Middle frontal gyrus (tissue), 1 donor: ENCODE data around the gene BCAM.

ENCODE experiments used
- DNase-seq: peaks from one replicate; pipeline ENCODE4 v3.0.0-alpha.2; 2015; ENCODE audit warnings: low spot score; ENCODE audit errors: extremely low spot score

The BCAM gene

DNA sequence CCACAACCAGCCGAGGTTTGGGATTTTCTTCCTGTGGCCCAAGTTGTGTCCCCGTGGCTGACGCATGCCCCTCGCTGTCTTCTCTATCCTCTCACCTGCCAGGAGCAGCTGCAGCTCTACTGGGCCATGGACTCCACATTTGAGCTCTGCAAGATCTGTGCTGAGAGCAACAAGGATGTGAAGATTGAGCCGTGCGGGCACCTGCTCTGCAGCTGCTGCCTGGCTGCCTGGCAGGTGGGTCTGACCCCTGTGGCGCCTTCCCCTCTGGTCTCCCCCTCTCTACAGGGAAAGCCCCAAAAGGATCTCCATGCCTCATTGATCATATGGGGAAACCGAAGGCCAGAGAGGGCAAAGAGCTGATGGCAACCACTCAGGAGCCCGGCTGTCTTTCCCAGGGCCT is 16.6 kb upstream of the BCAM start:
- no peak for DNase-seq

DNA sequence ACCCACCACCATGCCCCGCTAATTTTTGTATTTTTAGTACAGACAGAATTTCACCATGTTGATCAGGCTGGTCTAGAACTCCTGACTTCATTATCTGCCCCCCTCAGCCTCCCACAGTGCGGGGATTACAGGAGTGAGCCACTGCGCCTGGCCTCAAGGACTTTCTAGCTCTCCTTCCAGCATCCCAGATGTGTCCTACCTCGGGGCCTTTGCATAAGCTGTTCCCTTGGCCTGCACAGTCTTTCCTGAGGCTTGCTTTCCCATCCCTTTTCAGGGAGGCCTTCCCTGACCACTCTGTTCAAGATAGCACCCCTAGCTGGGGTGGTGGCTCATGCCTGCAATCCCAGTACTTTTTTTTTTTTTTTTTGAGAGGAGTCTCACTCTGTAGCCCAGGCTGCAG is 14.3 kb upstream of the BCAM start:
- DNase-seq: no peak

DNA sequence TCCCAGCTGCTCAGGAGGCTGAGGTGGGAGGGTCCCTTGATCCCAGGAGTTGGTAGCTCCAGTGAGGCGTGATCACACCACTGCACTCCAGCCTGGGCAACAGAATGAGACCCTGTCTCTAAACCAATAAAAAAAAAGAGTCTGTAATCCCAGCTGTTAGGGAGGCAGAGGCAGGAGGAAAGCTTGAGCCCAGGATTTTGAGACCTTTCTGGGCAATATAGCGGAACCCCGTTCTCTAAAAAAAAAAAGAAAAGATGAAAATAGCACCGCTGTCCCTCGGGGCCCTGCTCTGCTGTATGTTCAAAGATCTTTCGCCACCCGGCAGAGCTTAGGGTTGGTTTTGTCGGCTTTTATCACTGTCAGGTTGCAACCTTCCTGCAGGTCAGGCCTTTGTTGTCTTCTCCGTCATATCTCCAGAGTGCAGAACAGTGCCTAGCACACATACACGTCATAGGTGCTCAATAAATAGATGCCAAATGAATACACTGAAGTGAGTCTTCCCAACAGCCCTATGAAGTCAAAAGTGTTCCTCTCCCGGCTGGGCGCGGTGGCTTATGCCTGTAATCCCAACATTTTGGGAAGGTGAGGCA is 13.4 kb upstream of the BCAM start:
- DNase-seq: no peak

DNA sequence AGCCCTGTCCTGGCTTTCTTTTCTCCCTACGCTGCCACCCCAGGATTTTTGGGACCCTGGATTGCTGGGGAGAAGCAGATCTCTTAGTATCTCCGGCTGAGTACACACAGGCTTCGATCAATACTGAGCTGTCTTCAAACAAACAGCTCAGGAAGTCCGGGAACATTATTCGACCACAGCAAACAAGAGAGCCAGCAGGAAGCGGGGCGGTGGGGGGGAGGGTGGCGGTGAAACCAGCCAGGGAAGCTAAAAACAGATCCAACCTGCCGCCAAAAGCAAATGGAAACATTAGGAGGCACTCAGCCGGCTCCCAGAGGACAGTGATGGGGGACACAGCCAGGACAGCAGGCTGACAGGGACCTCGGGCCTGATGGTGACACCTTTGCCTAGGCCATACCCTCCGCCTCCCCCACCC is 12.2 kb upstream of the BCAM start:
- DNase-seq: no peak

DNA sequence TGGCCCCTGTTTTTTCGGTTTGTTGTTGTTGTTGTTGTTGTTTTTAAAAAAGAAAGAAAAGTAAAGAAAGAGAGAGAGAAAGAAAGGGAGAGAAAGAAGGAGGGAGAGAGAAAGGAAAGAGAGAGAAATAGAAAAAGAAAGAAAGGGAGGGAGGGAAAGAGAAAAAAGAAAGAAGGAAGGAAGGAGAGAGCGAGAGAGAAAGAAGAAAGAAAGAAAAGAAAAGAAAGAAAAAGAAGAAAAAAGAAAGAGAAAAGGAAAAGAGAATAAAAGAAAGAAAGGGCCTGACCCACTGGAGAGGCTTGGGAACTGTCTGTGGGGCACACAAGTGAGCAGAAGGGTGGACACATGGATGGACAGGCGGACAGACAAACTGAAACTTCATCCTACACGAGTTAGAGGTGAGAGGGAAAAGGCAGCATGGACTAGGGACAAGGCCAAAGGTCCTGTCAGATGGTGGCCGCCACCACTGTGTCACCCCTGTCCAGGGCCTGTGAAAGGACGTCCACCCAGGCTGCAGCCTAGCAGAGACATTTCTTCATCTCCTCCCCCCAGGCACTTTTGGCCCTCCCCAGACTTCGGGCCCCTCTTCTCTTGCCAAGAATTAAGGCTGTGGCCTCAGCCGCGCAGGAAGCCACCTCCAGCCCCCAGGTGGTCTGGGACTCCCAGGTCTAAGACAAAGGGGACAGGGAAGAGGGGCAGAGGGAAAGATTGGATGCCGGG is 9.1 kb upstream of the BCAM start:
- DNase-seq: no peak

DNA sequence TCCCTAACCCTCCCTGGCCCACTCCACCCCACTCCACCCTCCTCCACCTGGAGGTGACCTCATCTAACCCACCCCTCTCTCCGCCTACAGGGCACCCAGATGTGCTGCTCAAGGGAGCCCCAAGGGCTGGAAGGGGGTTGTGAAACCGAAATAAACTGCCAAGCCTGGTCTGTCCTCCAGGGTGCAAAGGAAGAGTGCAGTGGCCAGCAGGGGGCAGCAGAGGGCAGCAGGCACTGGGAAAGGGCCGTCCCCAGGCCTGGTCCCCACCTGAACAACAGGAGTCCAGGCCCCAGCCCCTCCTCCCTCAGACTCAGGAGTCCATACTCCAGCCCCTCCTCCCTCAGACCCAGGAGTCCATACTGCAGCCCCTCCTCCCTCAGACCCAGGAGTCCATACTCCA is 8.4 kb upstream of the BCAM start:
- DNase-seq: no peak

DNA sequence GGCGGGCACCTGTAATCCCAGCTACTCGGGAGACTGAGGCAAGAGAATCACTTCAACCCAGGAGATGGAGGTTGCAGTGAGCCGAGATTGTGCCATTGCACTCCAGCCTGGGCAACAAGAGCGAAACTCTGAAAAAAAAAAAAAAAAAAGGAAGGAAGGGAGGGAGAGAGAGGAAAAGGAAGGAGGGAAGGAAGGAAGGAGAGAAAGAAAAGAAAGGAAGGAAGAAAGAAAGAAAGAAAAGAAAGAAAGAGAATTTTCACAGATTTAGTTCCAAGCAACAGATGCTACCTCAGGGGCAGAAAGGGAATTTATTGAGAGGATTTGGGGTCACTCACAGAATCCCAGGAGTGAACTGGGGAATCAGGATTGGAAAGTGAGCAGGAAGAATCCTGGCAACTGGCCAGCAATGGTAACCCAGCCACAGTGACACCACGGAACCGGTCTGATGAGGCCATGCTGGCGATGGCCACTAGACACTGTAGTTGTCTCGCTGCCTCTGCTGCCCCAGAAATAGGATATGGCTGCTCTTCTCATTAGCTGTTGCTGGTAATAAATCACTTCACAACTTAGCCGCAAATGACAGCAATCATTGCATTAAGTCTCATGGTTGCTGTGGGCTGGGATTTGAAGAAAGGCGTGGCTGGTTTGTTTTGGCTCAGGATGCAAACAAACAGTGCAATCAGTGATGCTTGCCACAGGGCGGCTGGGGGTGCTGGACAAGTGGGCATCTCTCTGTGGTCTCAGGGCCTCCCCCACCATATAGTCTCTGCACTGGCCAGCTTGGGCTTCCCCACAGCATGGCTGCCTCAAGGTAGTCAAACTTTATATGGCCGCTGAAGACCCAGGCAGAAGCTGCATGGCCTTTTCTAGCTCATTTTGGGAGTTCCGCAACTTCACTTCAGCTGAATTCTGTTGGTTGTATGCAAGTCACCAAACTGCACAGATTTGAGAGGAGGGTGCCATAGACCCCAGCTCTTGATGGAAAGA is 5.2 kb upstream of the BCAM start:
- DNase-seq: no peak

DNA sequence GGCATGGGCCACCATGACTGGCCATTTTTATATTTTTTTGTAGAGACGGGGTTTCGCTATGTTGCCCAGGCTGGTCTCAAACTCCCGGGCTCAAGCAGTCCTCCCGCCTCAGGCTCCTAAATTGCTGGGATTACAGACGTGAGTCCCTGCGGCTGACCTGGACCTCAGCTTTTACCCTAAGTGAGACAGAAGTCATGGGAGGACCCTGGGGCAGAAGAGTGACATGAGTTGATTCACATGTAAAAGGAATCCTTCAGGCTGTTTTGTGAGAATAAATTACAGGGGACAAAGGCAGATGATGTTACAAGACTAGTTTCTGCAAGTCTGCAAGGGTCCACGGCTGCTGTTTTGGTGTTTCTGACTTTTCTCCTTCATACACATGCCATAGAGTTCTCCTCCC is 2.6 kb upstream of the BCAM start:
- DNase-seq: no peak

DNA sequence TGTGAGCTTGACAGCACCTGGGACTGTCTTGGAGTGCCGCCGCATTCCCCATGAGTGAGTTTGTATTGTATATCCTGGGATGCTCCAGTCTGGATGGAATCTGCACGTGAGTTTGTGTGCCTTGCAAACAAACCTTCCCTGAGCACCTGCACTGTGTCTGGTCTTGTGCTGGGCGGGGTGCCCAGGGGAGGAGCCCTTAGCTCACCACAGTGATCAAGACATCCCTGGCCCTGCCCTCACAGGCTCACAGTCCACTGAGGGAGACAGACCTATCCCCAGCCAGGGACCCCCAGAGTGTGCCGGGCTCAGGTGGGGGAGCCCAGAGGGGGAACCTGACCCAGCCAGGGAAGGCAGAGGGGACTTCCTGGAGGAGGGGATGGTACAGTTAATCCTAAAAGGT is 1.7 kb upstream of the BCAM start:
- DNase-seq: no peak

DNA sequence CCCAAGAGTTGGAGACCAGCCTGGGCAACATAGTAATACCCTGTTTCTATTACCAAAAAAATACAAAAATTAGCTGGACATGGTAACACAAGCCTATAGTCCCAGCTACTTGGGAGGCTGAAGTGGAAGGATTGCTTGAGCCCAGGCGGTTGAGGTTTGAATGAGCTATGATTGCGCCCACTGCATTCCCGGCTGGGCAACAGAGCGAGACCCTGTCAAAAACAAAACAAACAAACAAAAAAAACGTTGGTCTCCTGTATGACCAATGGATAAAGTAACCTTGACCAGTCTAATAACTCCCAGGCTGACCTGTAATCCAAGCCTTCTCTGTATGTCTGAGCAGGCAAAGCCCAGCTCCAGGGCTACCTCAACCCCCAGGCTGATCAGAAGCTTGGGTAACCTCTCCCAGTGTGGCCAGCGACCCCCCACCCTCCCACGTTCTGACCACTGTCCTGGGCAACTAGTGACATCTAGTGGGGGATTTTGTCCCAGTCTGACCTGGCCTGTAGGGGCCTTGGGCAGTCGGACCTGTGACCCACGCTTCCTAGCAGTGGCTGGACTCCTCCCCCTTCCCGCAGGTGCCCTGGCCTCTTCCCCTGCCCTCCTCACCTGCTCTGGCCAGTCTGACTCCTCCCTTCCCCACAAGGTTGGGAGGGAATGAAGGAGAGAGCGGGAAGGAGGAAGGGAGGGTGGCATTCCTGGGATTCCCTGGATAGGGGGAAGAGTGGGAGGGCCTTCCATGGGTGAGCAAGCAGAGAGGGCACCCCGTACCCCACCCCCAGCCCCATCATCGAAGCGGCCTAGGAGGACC is 1.0 kb upstream of the BCAM start:
- DNase-seq: no peak

DNA sequence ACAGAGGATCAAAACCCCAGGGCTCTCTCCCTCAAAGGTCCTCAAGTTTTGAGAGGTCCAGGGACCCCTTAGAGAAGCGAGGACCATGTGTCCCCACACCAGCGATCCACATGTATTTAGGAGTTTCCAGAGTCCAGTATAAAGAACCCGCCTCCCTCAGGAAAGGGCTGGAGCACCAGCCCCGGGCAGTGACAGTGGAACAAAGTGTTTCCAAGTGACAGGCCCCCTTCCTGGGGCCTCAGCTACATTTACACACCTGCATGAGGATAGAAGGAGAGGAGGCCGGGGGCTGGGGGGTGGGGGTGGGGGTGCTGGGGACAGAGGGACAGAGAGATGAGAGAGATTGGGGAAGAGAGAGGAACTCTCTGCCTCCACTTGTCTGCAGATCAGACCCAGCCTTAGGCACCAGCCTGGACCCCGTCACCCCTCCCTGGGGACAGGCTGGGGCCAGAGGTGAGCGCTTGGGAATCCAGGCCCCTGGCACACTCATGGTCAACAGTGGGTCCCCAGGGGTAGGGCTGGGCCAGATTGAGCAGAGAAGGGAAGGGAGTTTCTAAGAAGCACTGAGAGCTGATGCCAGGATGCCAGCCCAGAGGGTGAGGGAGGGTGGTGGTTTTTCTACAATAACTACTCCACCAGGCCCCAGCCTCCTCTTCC is 802 bp downstream of the BCAM start:
- no peak for DNase-seq

DNA sequence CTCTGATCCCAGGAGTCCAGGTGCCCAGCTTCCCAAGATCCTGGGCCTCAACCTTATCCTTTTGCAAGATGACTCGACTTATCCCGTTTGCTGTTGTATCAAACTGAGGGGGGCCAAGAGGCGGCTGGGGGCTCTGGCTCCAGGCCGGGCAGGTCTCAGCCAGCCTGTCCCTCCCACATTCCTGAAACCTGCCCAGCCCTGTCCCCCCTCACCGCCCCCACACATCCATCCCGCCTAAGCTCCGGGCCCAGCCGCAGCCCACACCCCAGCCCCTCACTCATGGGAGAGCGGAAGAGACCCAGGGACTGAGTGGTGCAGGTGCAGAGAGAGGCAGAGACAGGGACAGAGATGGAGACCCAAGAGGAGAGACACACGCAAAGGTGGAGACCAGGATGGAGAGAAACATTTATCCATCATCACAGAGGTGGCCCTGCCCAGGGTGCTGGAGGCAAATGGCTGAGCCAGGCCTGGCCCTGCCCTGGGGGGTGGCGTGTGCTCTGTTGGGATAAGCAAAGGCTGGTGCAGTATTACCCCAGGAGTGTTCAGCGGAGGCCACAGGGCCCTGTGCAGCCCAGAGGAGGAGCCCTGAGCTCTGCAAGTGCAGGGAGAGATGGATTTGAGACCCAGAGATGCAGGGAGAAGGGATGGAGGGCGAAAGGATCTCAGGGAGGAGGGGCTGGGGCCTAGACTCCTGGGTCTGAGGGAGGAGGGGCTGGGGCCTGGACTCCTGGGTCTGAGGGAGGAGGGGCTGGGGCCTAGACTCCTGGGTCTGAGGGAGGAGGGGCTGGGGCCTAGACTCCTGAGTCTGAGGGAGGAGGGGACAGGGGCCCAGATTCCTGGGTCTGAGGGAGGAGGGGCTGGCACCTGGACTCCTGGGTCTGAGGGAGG is 1.6 kb downstream of the BCAM start:
- no peak for DNase-seq

DNA sequence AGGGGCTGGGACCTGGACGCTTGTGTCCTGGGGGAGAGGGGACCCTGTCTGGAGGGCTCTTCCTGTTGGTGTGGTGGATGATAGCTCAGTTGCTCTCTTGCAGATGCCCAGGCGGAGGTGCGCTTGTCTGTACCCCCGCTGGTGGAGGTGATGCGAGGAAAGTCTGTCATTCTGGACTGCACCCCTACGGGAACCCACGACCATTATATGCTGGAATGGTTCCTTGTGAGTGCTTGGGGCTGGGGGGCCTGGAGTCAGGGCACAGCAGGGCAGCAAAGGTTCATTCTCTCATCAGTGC is 2.2 kb downstream of the BCAM start:
- no peak for DNase-seq

DNA sequence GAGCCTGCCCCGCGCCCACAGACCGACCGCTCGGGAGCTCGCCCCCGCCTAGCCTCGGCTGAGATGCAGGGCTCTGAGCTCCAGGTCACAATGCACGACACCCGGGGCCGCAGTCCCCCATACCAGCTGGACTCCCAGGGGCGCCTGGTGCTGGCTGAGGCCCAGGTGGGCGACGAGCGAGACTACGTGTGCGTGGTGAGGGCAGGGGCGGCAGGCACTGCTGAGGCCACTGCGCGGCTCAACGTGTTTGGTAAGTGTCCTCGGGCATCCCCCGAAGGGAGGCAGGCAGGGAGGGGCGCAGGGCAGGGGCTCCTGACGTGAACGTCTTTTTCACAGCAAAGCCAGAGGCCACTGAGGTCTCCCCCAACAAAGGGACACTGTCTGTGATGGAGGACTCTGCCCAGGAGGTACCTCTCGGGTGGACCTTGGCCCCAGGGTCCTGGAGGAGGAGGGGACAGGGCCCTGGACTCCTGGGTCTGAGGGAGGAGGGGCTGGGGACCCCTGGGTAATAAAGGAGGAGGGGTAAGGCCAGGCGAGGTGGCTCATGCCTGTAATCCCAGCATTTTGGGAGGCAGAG is 3.3 kb downstream of the BCAM start:
- no peak for DNase-seq

DNA sequence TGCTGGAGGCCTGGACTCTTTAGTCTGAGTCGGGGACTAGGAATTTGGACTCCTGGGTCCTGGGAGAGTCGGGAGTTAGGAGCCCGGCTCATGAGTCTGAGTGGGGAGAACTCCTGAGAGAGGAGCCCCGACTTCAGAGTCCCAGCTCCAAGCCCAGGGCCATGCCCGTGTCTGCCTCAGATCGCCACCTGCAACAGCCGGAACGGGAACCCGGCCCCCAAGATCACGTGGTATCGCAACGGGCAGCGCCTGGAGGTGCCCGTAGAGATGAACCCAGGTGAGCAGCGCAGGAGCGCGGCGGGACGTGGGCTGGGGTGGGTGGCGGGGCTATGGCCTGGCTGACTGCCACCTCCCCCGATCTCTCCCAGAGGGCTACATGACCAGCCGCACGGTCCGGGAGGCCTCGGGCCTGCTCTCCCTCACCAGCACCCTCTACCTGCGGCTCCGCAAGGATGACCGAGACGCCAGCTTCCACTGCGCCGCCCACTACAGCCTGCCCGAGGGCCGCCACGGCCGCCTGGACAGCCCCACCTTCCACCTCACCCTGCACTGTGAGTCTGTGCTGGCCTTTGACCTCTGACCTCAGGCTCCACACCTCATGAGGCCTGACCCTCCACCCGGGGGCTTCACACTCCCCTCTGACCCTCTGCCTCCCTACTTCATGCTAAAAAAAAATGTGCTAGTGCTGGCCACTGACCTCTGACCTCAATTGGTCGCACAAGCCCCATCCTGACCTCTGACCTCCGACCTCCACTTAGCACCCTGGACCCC is 4.4 kb downstream of the BCAM start:
- no peak for DNase-seq

DNA sequence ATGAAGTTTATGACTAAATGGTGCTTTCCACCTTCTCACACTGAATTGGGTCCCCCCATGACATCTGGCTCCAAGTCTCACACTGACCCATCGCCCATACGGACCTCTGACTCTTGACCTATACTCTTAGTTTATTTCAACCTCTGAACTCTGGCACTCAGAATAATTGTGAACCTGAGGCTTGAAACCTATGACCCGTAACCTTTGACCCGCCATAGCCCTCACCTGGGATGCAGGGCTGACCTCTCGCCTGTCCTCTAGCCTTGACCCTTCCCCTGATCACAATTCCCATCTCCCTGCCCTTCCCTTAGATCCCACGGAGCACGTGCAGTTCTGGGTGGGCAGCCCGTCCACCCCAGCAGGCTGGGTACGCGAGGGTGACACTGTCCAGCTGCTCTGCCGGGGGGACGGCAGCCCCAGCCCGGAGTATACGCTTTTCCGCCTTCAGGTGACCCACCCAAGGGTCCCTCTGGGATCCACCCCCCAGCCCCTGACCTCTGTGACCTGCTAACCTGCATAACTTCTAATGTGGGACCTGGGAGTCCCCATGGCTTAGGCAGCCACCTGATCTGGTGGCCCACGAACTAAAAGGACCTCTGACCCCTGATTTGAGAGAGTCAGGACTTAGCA is 5.1 kb downstream of the BCAM start:
- DNase-seq: no peak

DNA sequence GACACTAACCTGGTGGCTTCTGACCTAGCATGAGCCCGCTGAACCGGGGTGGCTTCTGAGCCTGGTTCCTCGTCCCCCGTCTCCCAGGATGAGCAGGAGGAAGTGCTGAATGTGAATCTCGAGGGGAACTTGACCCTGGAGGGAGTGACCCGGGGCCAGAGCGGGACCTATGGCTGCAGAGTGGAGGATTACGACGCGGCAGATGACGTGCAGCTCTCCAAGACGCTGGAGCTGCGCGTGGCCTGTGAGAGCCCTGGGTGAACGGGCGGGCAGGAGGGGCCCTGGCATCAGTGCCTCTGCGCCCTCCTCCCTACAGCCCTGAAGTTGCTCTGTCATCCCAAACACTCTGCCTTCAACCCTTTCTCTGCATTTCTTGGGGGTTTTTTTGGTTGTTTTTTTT is 5.6 kb downstream of the BCAM start:
- DNase-seq: no peak

DNA sequence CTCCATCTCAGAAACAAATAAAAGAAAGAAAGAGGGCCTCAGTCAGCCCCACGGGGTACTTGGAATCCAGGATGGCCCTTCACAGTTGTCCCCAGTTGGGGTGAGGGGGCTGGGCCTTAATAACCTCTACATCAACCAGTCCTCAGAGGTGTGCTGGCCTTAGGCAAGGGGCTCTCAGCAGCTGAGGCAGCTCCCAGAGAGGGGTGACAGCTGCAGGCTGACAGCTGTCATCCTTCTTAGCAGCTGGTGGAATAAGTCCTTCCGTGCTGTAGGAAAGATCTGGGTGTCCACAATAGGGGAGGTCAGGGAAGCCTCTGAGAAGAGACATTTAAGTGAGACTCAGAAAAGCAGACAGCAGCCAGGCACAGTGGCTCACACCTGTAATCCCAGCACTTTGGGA is 7.4 kb downstream of the BCAM start:
- no peak for DNase-seq
